ENCODE results near the gene SIGLEC9.

- TF ChIP-seq ZNF121 (CRISPR knock-in tag; IDR thresholded peaks at IDR 0.05) (no peak), JUN (CRISPR knock-in tag; IDR thresholded peaks at IDR 0.05) (no peak), NFATC4 (CRISPR knock-in tag; IDR thresholded peaks at IDR 0.05) (no peak), HMGXB4 (CRISPR knock-in tag; IDR thresholded peaks at IDR 0.05) (no peak), ZNF532 (CRISPR knock-in tag; IDR thresholded peaks at IDR 0.05; ENCODE audit: borderline replicate concordance) (no peak), RORB (CRISPR knock-in tag; IDR thresholded peaks at IDR 0.05) (no peak), JAZF1 (CRISPR knock-in tag; IDR thresholded peaks at IDR 0.05) (no peak)
- TF ChIP-seq, protein P1, sequence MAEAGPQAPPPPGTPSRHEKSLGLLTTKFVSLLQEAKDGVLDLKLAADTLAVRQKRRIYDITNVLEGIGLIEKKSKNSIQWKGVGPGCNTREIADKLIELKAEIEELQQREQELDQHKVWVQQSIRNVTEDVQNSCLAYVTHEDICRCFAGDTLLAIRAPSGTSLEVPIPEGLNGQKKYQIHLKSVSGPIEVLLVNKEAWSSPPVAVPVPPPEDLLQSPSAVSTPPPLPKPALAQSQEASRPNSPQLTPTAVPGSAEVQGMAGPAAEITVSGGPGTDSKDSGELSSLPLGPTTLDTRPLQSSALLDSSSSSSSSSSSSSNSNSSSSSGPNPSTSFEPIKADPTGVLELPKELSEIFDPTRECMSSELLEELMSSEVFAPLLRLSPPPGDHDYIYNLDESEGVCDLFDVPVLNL (CRISPR knock-in tag; IDR thresholded peaks at IDR 0.05; ENCODE audit: borderline replicate concordance, low read depth) = no peak
- TF ChIP-seq, protein P2, sequence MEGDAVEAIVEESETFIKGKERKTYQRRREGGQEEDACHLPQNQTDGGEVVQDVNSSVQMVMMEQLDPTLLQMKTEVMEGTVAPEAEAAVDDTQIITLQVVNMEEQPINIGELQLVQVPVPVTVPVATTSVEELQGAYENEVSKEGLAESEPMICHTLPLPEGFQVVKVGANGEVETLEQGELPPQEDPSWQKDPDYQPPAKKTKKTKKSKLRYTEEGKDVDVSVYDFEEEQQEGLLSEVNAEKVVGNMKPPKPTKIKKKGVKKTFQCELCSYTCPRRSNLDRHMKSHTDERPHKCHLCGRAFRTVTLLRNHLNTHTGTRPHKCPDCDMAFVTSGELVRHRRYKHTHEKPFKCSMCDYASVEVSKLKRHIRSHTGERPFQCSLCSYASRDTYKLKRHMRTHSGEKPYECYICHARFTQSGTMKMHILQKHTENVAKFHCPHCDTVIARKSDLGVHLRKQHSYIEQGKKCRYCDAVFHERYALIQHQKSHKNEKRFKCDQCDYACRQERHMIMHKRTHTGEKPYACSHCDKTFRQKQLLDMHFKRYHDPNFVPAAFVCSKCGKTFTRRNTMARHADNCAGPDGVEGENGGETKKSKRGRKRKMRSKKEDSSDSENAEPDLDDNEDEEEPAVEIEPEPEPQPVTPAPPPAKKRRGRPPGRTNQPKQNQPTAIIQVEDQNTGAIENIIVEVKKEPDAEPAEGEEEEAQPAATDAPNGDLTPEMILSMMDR (IDR thresholded peaks at IDR 0.05) = no peak
Measured at GRCh38 chr19:51146751-51147150, 22.0 kb downstream of the SIGLEC9 start.
